Tibial nerve (tissue), 4 donors: ENCODE data around the gene UGT1A8. TPM values are rescaled to one million over a fixed set of nuclear protein-coding genes. Genes with fewer than 3 reads are reported as not detected.
"Not testable (repeated sequence)": the region's sequence is repeated elsewhere in the genome, so short reads cannot be mapped to it uniquely, and the experiment has no call there.

Experiments
- DNase-seq, 2 donors: peaks; one replicate each; pipeline ENCODE4 v3.0.0-alpha.2; 2019; ENCODE audit warnings: low spot score in 2 of 2
- H3K27ac ChIP-seq, 4 donors: fragments of 200-600 bp; sonication (generic) in 3 of 4; one replicate each; pipeline ENCODE4 v1.5.1; 2017 to 2019; ENCODE audit warnings: mild to moderate bottlenecking in 1 of 4
- H3K27me3 ChIP-seq, 2 donors: fragments of 200-600 bp; sonication (generic) in 1 of 2; one replicate each; pipeline versions ENCODE4 v1.5.1 to v1.6.0; 2017 to 2019
- H3K36me3 ChIP-seq, 3 donors: fragments of 200-600 bp; sonication (generic); one replicate each; pipeline ENCODE4 v1.5.1; 2018 to 2019
- H3K4me1 ChIP-seq, 4 donors: fragments of 200-600 bp; sonication (generic) in 3 of 4; one replicate each; pipeline ENCODE4 v1.5.1; 2017 to 2019
- H3K4me3 ChIP-seq, 4 donors: fragments of 200-600 bp; sonication (generic) in 3 of 4; one replicate each; pipeline ENCODE4 v1.5.1; 2017 to 2019; ENCODE audit warnings: mild to moderate bottlenecking in 1 of 4, moderate library complexity in 1 of 4
- H3K9me3 ChIP-seq, 4 donors: fragments of 200-600 bp; sonication (generic) in 3 of 4; one replicate each; pipeline ENCODE4 v1.5.1; 2017 to 2019
- EP300 ChIP-seq, 2 donors: sonication (generic); formaldehyde crosslinking; IDR thresholded peaks; one replicate each; pipeline ENCODE4 v1.6.1; 2017; ENCODE audit warnings: antibody characterized with exemption in 2 of 2, mild to moderate bottlenecking in 1 of 2
- POLR2A ChIP-seq, 2 donors: fragments of 450-650 bp; IDR thresholded peaks; one replicate each; pipeline ENCODE4 v1.6.1; 2017; ENCODE audit warnings: antibody characterized with exemption in 2 of 2, mild to moderate bottlenecking in 2 of 2, moderate library complexity in 2 of 2
- WGBS, 2 donors: methylation state at CpG; one replicate each; pipeline ENCODE4 v1.1.5; 2018; 5-methylcytosine and 5-hydroxymethylcytosine counted together
- total RNA-seq, 4 donors: library from RNA; depleted of rRNA; stranded (reverse); fragments of >200 nt; gene quantifications; one replicate each; pipeline ENCODE4 v1.1.0, GENCODE V29; 2016
- TF ChIP-seq, protein P1 (sequence below), 5 experiments: fragments of 200-600 bp in 3 of 5; fragments of 450-650 bp in 2 of 5; sonication (generic) in 3 of 5; IDR thresholded peaks; one replicate each; pipeline ENCODE4 v1.5.1; 2016 to 2019; ENCODE audit warnings: antibody characterized with exemption in 5 of 5, mild to moderate bottlenecking in 3 of 5, moderate library complexity in 2 of 5

Gene UGT1A8
- total RNA-seq, result not detected

DNA sequence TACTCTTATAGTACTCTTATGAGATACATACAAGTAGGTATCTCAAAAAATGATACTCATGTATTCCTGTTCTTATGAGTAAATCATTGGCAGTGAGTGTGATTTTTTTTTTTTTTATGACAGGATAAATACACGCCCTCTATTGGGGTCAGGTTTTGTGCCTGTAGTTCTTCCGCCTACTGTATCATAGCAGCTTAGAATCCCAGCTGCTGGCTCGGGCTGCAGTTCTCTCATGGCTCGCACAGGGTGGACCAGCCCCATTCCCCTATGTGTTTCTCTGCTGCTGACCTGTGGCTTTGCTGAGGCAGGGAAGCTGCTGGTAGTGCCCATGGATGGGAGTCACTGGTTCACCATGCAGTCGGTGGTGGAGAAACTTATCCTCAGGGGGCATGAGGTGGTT lies at the start of gene UGT1A8:
TSS of gene UGT1A8 (plus strand) at position 158 of the 400 bp plus-strand sequence. CDS start at position 233, 75 bp downstream.
- H3K27ac ChIP-seq, H3K4me1 ChIP-seq, DNase-seq, H3K36me3 ChIP-seq, H3K4me3 ChIP-seq, H3K27me3 ChIP-seq: not testable (repeated sequence)
- peaks cover 0 to 15% (median 0%) of the 10 kb centered on the region in 4 donors for H3K9me3 ChIP-seq
- 68 to 83% methylated on average over 5 of the region's 5 CpGs for WGBS, 2 donors

GRCh38 chr2:233571001-233571400 lies 46.4 kb upstream of the UGT1A8 start:
- WGBS, 2 donors, result 14 to 21% methylated on average over 1 of the region's 1 CpG
- TF ChIP-seq EP300 (IDR thresholded peaks at IDR 0.05), result no peak
- TF ChIP-seq POLR2A (IDR thresholded peaks at IDR 0.05), result no peak
- TF ChIP-seq, protein P1, sequence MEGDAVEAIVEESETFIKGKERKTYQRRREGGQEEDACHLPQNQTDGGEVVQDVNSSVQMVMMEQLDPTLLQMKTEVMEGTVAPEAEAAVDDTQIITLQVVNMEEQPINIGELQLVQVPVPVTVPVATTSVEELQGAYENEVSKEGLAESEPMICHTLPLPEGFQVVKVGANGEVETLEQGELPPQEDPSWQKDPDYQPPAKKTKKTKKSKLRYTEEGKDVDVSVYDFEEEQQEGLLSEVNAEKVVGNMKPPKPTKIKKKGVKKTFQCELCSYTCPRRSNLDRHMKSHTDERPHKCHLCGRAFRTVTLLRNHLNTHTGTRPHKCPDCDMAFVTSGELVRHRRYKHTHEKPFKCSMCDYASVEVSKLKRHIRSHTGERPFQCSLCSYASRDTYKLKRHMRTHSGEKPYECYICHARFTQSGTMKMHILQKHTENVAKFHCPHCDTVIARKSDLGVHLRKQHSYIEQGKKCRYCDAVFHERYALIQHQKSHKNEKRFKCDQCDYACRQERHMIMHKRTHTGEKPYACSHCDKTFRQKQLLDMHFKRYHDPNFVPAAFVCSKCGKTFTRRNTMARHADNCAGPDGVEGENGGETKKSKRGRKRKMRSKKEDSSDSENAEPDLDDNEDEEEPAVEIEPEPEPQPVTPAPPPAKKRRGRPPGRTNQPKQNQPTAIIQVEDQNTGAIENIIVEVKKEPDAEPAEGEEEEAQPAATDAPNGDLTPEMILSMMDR (IDR thresholded peaks at IDR 0.05), result no peak
- no peak for DNase-seq
- H3K27me3 ChIP-seq, result no peaks in the 10 kb centered on the region
- H3K9me3 ChIP-seq, result no peaks in the 10 kb centered on the region
- no peak overlapping the region for H3K4me3 ChIP-seq
- no peaks in the 10 kb centered on the region for H3K4me1 ChIP-seq
- no peaks in the 10 kb centered on the region for H3K36me3 ChIP-seq
- no peak overlapping the region for H3K27ac ChIP-seq

DNA sequence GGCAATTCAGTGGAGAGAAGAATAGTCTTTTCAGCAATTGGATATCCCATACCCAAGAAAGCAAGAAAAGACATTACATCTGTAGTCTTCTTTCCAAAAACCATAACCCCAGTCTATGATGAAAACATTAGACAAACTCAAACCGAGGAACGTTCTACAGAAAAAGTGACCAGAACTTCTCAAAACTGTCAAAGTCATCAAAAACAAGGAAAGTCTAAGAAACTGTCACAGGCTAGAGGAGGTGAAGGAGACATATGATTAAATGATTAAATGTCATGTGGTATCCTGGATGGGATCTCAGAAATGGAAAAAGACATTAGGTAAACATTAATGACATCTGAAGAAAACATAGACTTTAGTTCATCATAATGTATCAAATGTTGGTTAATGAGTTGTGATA lies 46.0 kb upstream of the UGT1A8 start:
- Histone ChIP-seq H3K4me1 (no peaks in the 10 kb centered on the region), H3K27me3 (no peaks in the 10 kb centered on the region), H3K36me3 (no peaks in the 10 kb centered on the region), H3K27ac (no peak overlapping the region), H3K4me3 (no peak overlapping the region), H3K9me3 (no peaks in the 10 kb centered on the region)
- DNase-seq, result no peak
- WGBS, 2 donors, result 85 to 88% methylated on average over 2 of the region's 2 CpGs
- TF ChIP-seq EP300 (IDR thresholded peaks at IDR 0.05), result no peak
- TF ChIP-seq POLR2A (IDR thresholded peaks at IDR 0.05), result no peak
- TF ChIP-seq, protein P1 (IDR thresholded peaks at IDR 0.05), result no peak

DNA sequence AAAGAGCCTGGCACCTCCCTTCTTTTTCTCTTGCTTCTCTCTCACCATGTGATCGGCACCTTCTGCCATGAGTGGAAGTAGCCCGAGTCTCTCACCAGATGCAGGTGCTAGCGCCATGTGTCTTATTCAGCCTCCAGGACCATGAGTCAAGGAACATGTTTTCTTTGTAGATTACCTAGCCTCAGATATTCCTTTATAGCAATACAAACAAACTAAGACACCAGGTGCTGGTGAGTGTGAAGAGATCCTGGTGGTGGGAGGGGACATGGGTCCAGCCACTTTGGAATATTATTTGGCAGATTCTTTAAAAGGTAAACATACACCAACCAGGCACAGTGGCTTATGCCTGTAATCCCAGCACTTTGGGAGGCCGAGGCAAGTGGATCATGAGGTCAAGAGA lies 45.0 kb upstream of the UGT1A8 start:
- no peak for DNase-seq
- H3K36me3 ChIP-seq, result no peaks in the 10 kb centered on the region
- no peaks in the 10 kb centered on the region for H3K4me1 ChIP-seq
- H3K4me3 ChIP-seq, result no peak overlapping the region
- WGBS, 2 donors, result 84 to 88% methylated on average over 4 of the region's 4 CpGs
- H3K27me3 ChIP-seq, result no peaks in the 10 kb centered on the region
- no peaks in the 10 kb centered on the region for H3K9me3 ChIP-seq
- no peak overlapping the region for H3K27ac ChIP-seq
- TF ChIP-seq, protein P1 (IDR thresholded peaks at IDR 0.05), result no peak
- TF ChIP-seq POLR2A (IDR thresholded peaks at IDR 0.05) (no peak), EP300 (IDR thresholded peaks at IDR 0.05) (no peak)

DNA sequence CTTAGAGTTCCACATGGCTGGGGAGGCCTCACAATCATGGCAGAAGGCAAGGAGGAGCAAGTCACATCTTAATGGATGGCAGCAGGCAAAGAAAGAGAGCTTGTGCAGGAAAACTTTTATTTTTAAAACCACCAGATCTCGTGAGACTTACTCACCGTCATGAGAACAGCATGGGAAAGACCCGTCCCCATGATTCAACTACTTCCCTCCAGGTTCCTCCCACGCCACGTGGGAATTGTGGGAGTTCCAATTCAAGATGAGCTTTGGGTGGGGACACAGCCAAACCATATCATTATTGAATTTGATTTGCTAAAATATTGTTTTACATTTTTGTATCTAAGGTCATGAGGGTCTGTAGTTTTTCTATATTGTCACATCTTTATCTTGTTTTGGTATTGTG lies 40.1 kb upstream of the UGT1A8 start:
- not testable (repeated sequence) for DNase-seq

GRCh38 chr2:233583217-233583965 lies 34.0 kb upstream of the UGT1A8 start:
- H3K4me3 ChIP-seq, H3K4me1 ChIP-seq, DNase-seq, H3K27me3 ChIP-seq, H3K36me3 ChIP-seq, H3K9me3 ChIP-seq, H3K27ac ChIP-seq: not testable (repeated sequence)
- WGBS, 2 donors, result 82 to 85% methylated on average over 34 to 35 of the region's 35 CpGs

More for the DNA sequence above, 40.1 kb upstream of the UGT1A8 start:
- not testable (repeated sequence) for H3K27ac ChIP-seq, H3K27me3 ChIP-seq, H3K4me1 ChIP-seq, H3K4me3 ChIP-seq, H3K36me3 ChIP-seq, H3K9me3 ChIP-seq
- WGBS, 2 donors, result 68 to 72% methylated on average over 5 of the region's 5 CpGs

DNA sequence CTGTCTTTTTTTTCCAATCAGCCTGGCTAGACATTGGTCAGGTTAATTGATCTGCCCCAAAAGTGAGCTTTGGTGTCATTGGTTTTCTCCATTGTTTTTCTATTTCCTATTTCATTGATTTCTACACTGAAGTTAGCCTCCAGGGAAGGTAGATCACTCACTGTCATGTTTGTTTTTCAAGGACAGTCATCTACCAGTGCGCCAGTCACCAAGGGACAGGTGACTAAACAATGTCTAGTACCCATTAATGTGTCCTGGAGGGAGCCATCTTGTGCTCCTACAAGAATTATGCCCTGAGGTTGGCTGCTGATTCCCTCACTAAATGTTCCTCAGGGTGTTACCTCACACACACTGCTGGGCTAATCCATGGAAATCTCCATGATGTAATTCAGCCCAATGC lies 33.2 kb upstream of the UGT1A8 start:
- WGBS, 2 donors, result 88 to 95% methylated on average over 1 of the region's 1 CpG
- Histone ChIP-seq H3K9me3 (no peaks in the 10 kb centered on the region), H3K27ac (no peak overlapping the region), H3K36me3 (no peaks in the 10 kb centered on the region), H3K4me1 (no peaks in the 10 kb centered on the region), H3K4me3 (no peak overlapping the region), H3K27me3 (no peaks in the 10 kb centered on the region)
- TF ChIP-seq POLR2A (IDR thresholded peaks at IDR 0.05) (no peak), EP300 (IDR thresholded peaks at IDR 0.05) (no peak)
- TF ChIP-seq, protein P1 (IDR thresholded peaks at IDR 0.05), result no peak
- no peak for DNase-seq
